GM19025 (cell line): ENCODE measurements around the gene PEX19.
"Not testable (repeated sequence)": the region's sequence is repeated elsewhere in the genome, so short reads cannot be mapped to it uniquely, and the experiment has no call there.

Experiments
- ATAC-seq: cut with Tn5 transposase; IDR thresholded peaks from one replicate; pipeline ENCODE4 v1.9.1; 2021; ENCODE audit warnings: mild to moderate bottlenecking, low read depth, moderate library complexity; ENCODE audit not compliant: unreplicated experiment

Gene PEX19

DNA sequence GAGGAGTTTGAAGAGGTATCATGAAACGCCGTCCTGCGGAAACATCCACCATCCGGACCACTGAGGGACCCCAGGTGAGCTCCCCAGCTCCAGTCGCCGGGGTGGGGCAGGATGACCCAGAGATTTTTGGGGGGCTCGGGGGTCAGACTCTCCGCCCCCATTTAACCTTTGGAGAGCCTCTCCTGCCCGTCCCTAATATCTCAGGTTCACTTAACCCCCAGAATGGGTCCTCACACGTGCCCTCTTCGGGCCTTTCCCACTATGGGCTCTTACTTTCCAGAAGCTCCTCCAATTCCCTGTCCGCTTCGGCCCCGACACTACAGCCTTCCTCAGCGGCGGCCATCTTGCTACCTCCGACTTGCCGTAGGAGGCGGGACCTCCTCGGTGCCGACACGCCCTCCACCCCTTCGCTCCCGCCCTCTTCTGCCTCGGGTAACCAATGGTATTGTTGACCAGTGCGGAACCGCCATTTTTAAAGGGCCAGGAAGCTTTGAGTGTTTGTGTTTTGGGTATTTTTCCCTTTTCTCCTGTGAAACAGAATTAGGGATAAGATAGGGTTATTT, at the start of gene PEX19:
Gene PEX19, minus strand, starts transcription at position 352 of the 563 bp plus-strand sequence. Its CDS starts 9 bp downstream, at position 343.
- ATAC-seq: peak; percentile 97

GRCh38 chr1:160332516-160332915, 47.6 kb upstream of the PEX19 start:
- ATAC-seq: no peak

- ATAC-seq: no peak
Observed at GRCh38 chr1:160330119-160330518, 45.2 kb upstream of the PEX19 start.

GRCh38 chr1:160328184-160328583, 43.3 kb upstream of the PEX19 start:
- no peak for ATAC-seq

DNA sequence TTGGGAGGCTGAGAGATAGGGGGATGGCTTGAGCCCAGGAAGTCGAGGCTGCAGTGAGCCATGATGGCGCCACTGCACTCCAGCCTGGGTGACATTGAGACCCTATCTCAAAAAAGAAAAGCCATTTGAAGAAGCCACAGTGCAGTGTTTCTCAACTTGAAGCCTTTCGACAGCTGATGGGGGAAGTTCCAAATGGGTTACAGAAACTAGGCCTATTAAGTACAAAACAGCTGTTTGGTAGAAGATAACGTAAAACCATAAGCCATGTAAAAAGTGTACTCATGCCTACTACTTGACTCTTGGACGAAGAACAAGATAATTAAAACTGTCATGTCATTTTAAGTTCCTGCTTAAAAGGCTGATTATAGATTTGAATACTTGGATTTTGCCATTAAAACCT, 41.5 kb upstream of the PEX19 start:
- no peak for ATAC-seq

DNA sequence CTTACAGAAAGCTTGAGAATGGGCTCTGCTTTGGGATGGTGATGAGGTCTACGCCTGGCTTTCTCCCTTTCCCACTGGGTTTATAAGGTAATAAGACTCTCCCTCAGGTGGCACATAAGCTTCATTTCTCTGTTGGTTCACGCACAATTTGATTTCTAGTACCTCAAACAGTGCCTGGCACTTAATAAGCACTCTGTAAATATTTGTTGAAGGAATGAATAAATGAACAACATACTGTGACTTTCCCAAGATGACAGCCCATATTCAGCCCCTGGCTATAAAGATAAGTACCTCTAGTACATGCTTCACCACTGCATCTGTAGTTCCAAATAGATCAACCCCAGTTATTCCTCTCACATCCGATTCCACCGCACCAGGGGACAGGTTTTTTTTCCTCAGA, 40.3 kb upstream of the PEX19 start:
- no peak for ATAC-seq

DNA sequence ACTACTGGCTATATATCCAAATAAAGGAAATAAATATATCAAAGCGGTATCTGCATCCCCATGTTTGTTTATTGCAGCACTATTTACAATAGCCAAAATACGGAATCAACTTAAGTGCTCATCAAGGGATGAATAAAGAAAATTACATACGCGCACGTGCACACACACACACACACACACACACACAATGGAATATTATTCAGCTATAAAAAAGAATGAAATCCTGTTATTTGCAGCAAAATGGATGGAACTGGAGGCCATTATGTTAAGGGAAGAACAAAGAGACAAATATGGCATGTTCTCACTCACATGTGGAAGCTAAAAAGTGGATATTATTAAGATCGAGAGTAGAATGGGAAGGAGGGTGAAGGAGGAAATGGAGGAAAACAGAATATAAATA, 37.9 kb upstream of the PEX19 start:
- ATAC-seq: no peak

DNA sequence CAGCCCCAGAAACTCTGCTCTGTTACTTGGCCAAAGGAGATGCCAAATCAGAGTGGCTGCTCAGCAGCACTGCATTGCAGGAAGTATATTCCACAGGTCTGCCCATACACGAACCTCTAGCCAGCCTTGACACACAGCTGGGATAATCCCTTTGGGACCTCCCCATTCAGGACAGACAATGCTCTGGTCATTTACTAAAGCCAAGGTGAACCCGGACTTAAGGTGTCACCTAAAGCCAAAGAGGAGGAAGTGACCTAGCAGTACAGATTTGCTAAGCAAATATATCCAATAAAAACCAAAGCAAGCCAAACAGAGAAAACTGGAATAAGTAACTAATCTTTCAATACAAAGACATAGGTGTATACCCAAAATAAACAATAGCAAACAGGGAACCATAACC, 30.4 kb upstream of the PEX19 start:
- ATAC-seq: no peak

- no peak for ATAC-seq
Observed at GRCh38 chr1:160309571-160309970, 24.6 kb upstream of the PEX19 start.

DNA sequence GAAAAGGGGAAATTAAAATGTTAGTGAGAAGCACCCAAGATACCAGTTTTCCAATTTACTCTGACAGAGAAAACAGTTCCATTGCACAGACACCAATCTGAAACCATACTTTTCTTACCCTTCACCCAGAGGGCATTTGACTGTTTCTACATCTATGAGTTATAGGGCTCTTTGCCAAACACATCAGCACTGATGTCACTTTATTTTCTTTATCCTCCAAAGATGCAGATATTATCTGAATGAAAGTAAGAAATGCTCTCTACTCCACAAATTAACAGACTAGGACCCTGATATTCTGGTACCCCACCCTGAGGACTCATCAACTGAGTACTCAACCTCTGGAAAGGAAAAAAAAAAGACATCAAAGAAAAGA, 24.2 kb upstream of the PEX19 start:
- no peak for ATAC-seq

DNA sequence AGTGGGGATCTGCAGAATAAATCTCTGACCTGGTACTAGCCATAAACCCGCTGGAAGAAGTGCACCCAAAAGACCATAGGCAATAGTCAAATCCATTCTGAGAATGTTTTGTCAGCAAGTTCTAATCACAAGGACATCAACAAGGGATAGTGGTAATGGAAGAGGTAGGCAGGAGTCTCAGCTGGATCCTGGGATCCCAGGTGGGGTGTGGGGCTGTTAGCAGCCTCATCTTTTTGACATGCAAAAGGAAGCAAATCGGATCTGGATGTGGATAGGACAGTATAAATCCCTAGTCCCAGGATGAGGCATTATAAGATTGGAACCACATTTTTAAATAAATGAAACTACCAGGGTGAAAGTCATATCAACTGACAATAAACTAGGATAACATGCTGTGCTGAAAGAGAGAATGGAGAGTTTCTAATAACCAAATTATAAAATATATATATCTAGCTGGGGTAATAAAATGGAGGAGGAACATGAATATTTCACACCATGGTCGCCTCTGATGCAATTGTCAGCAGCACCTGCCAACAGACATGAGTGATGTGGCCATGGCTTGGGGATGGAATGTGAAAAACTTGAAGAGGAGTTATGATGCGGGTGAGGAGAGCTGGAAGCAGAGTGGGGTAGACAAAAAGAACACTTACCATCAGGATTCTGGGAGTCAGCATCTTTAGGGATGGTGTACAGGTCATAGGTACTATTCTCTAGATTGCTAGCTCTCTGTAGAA, 23.7 kb upstream of the PEX19 start:
- no peak for ATAC-seq

DNA sequence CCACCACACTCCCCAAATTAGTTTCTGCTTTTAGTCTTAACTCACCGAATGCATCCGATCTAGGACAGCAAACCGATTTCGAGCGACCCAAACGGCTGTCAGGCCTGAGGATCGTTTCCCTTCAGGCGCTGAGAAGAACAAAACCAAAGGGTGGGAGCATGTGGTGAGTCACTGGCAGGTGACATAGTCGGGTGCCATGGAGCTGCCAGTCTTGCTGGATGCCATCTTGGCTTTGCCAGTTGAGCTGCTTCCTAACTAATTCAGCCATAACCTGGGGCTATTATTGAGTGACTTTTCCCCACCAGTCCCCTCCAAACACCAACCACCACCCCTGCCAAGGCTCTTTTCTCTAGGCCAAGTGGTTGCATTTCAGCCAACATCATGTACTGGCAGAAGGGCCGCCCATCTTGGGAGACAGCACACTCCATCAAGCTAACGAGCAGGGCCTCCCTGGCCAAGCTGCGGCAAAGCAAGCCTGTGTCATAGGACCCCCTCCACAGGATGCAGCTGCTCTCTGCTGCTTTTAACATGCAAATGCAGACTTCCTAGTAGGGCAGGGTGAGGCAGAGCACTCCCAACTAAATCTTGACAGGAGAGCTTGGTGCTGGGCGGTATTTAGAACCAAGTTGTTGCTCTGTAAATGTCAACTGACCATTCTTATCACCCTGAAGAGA, 22.3 kb upstream of the PEX19 start:
- ATAC-seq: no peak

GRCh38 chr1:160300173-160300572, 15.2 kb upstream of the PEX19 start:
- ATAC-seq: no peak

- ATAC-seq: no peak
Observed at GRCh38 chr1:160296036-160296435, 11.1 kb upstream of the PEX19 start.

- no peak for ATAC-seq
Observed at GRCh38 chr1:160293020-160293968, 8.4 kb upstream of the PEX19 start.

- ATAC-seq: no peak
Observed at GRCh38 chr1:160291248-160292220, 6.6 kb upstream of the PEX19 start.

DNA sequence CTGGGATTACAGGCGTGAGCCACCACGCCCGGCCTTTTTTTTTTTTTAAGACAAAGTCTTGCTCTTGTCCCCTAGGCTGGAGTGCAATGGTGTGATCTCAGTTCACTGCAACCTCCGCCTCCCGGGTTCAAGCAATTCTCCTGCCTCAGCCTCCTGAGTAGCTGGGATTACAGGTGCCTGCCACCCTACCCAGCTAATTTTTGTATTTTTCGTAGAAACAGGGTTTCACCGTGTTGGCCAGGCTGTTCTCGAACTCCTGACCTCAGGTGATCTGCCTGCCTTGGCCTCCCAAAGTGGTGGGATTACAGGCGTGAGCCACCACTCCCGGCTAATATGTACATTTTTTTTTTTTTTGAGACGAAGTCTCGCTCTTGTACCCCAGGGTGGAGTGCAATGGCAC, 2.8 kb upstream of the PEX19 start:
- not testable (repeated sequence) for ATAC-seq

GRCh38 chr1:160285506-160285905, 573 bp upstream of the PEX19 start:
- ATAC-seq: no peak

DNA sequence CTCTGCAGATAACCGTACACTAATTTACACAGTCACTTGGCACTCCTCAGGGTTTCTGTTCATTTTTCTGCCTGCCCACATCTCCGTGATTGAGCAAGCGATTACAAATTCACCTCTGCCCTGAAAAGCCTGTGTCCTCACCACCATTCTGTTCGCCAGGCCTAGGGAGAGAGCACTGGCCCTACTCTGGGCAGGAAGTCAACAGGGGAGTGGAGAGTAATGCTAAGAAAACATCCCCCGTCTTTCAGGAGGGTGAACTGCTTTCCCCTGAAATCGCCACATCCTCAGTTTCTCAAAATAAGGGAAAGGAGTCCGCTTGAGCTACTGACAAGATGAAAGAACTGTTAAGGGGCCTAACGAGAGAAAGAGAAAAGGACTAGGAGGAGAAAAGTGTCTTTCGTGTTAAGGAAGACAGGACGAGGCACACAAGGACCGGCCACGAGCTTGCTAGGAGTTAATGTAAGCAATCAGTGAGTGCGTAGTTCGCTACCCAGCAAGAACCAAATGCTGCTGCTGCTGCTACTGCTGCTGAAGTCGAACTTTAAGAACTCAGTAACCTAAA, 632 bp downstream of the PEX19 start:
- no peak for ATAC-seq
